Liver (tissue), 9 donors: Measurements from ENCODE around the gene PALLD. TPM values are rescaled to one million over a fixed set of nuclear protein-coding genes. Genes with fewer than 3 reads are reported as not detected.
A peak's percentile ranks its signal among the peaks of the same experiment; 100 is the strongest.

Experiments used
- DNase-seq: peaks from one replicate; pipeline ENCODE4 v3.0.0-alpha.2; 2017; ENCODE audit warnings: low spot score
- H3K27ac ChIP-seq, 2 donors: one replicate each; pipeline ENCODE4 v1.7.0; 2013; ENCODE audit warnings: inconsistent platforms in 2 of 2, low read length in 2 of 2, control low read depth in 1 of 2, low read depth in 1 of 2, mild to moderate bottlenecking in 1 of 2
- H3K27me3 ChIP-seq, 4 donors: one replicate each; pipeline versions ENCODE4 v1.6.1 to v1.7.0; 2013; ENCODE audit warnings: low read length in 3 of 4, inconsistent platforms in 1 of 4, mild to moderate bottlenecking in 1 of 4, moderate library complexity in 1 of 4; ENCODE audit not compliant: control insufficient read depth in 4 of 4, insufficient read depth in 4 of 4
- H3K36me3 ChIP-seq, 4 donors: one replicate each; pipeline versions ENCODE4 v1.6.1 to v1.7.0; 2013; ENCODE audit warnings: low read length in 3 of 4, mild to moderate bottlenecking in 3 of 4, low read depth in 1 of 4, moderate library complexity in 1 of 4; ENCODE audit not compliant: control insufficient read depth in 4 of 4, insufficient read depth in 3 of 4
- H3K4me1 ChIP-seq, 4 donors: one replicate each; pipeline versions ENCODE4 v1.6.1 to v1.7.0; 2013; ENCODE audit warnings: low read length in 3 of 4, mild to moderate bottlenecking in 3 of 4, moderate library complexity in 1 of 4; ENCODE audit not compliant: control insufficient read depth in 4 of 4, insufficient read depth in 4 of 4
- H3K4me3 ChIP-seq, 3 donors: one replicate each; pipeline versions ENCODE4 v1.6.1 to v1.7.0; 2013; ENCODE audit warnings: low read length in 3 of 3, control low read depth in 1 of 3, low read depth in 1 of 3, mild to moderate bottlenecking in 1 of 3
- H3K9ac ChIP-seq, 2 donors: one replicate each; pipeline ENCODE4 v1.7.0; 2013; ENCODE audit warnings: low read length in 2 of 2, mild to moderate bottlenecking in 2 of 2, moderate library complexity in 2 of 2, control low read depth in 1 of 2, low read depth in 1 of 2
- H3K9me3 ChIP-seq, 4 donors: one replicate each; pipeline versions ENCODE4 v1.6.1 to v1.7.0; 2013; ENCODE audit warnings: low read length in 3 of 4; ENCODE audit not compliant: control insufficient read depth in 4 of 4
- CTCF ChIP-seq: fragments of 150-350 bp; IDR thresholded peaks from 2 replicates; pipeline ENCODE4 v1.5.1; 2017; ENCODE audit warnings: improper control_type of control experiment, low read depth, low read length; ENCODE audit not compliant: missing input control
- EGR1 ChIP-seq, 2 donors: IDR thresholded peaks; 2 replicates each; pipeline ENCODE4 v1.6.1; 2016 to 2018; ENCODE audit warnings: antibody characterized with exemption in 2 of 2, low read depth in 2 of 2
- FOXA1 ChIP-seq: IDR thresholded peaks from 2 replicates; pipeline ENCODE4 v1.6.1; 2016; ENCODE audit warnings: antibody characterized with exemption
- FOXA2 ChIP-seq: IDR thresholded peaks from 2 replicates; pipeline ENCODE4 v1.6.1; 2016; ENCODE audit warnings: antibody characterized with exemption
- HNF4A ChIP-seq, 2 donors: conservative IDR thresholded peaks; 2 replicates each; pipeline ENCODE4 v1.6.1; 2016; ENCODE audit warnings: antibody characterized with exemption in 2 of 2, mild to moderate bottlenecking in 2 of 2
- HNF4G ChIP-seq: IDR thresholded peaks from 2 replicates; pipeline ENCODE4 v1.6.1; 2016; ENCODE audit warnings: antibody characterized with exemption
- RAD21 ChIP-seq, 2 donors: IDR thresholded peaks; 2 replicates each; pipeline ENCODE4 v1.6.1; 2016; ENCODE audit warnings: antibody characterized with exemption in 2 of 2, mild to moderate bottlenecking in 2 of 2
- RXRA ChIP-seq, 2 donors: IDR thresholded peaks; 2 replicates each; pipeline ENCODE4 v1.6.1; 2017 to 2018; ENCODE audit warnings: antibody characterized with exemption in 2 of 2, mild to moderate bottlenecking in 1 of 2
- SP1 ChIP-seq: IDR thresholded peaks from 2 replicates; pipeline ENCODE4 v1.6.1; 2018; ENCODE audit warnings: antibody characterized with exemption, mild to moderate bottlenecking
- TAF1 ChIP-seq: conservative IDR thresholded peaks from 2 replicates; pipeline ENCODE4 v1.6.1; 2016; ENCODE audit warnings: antibody characterized with exemption, mild to moderate bottlenecking
- YY1 ChIP-seq: IDR thresholded peaks from 2 replicates; pipeline ENCODE4 v1.6.1; 2016; ENCODE audit warnings: antibody characterized with exemption, mild to moderate bottlenecking
- ZBTB33 ChIP-seq: IDR thresholded peaks from 2 replicates; pipeline ENCODE4 v1.6.1; 2016; ENCODE audit warnings: antibody characterized with exemption
- WGBS: extraction: QIAGEN DNeasy Blood & Tissue Kit; methylation state at CpG from one replicate; pipeline ENCODE4 v1.1.7; 2013; 5-methylcytosine and 5-hydroxymethylcytosine counted together
- polyA plus RNA-seq, 2 donors: library from polyadenylated mRNA; stranded (reverse) in 1 of 2; unstranded in 1 of 2; fragments of 200-250 nt in 1 of 2; fragments of >200 nt in 1 of 2; fragmentation: Nextera tagmentation in 1 of 2; extraction: Ambion mirVana in 1 of 2; gene quantifications; one replicate each; pipeline versions ENCODE4 v1.2.1 to v1.2.3, GENCODE V29; 2013 to 2015
- total RNA-seq, 2 donors: library from RNA; depleted of rRNA; stranded (reverse); fragments of >200 nt; gene quantifications; one replicate each; pipeline ENCODE4 v1.2.3, GENCODE V29; 2014
- donor health status: healthy.
- donor health status: healthy.
- donor health status: healthy.
- donor health status: healthy.
- donor health status: healthy.

Gene PALLD
- total and polyA plus RNA-seq, 4 donors, result 9.0 to 26.3 (median 14.7) TPM

GRCh38 chr4:168630445-168631187, 133.8 kb downstream of the PALLD start:
- Histone ChIP-seq H3K4me3 (no peak overlapping the region), H3K27ac (no peak overlapping the region), H3K4me1 (peaks cover 0 to 13% (median 8%) of the 10 kb centered on the region in 4 donors), H3K27me3 (peaks cover 0 to 3% (median 0%) of the 10 kb centered on the region in 4 donors), H3K9me3 (no peaks in the 10 kb centered on the region), H3K9ac (no peak overlapping the region), H3K36me3 (no peaks in the 10 kb centered on the region)
- TF ChIP-seq HNF4G, result no peak
- WGBS, result 83% methylated on average over 12 of the region's 12 CpGs
- DNase-seq, result no peak

GRCh38 chr4:168631241-168632162, 134.7 kb downstream of the PALLD start:
- no peaks in the 10 kb centered on the region for H3K9me3 ChIP-seq
- peak; percentile 44 for DNase-seq
- H3K9ac ChIP-seq, result peak overlapping the region in 1 of 2 donors; percentile 16
- no peaks in the 10 kb centered on the region for H3K36me3 ChIP-seq
- TF ChIP-seq RAD21 (IDR thresholded peaks at IDR 0.05) (peak; percentile 32 to 56), HNF4G (no peak), ZBTB33 (no peak), CTCF (peak; percentile 15), RXRA (IDR thresholded peaks at IDR 0.05) (no peak)
- WGBS, result 2% methylated on average over 55 of the region's 55 CpGs
- H3K27ac ChIP-seq, result no peak overlapping the region
- H3K4me1 ChIP-seq, result peaks cover 0 to 13% (median 8%) of the 10 kb centered on the region in 4 donors
- H3K4me3 ChIP-seq, result peak overlapping the region; percentile 47 to 72 (median 66)
- peaks cover 0 to 3% (median 0%) of the 10 kb centered on the region in 4 donors for H3K27me3 ChIP-seq

GRCh38 chr4:168632301-168632725, 135.5 kb downstream of the PALLD start:
- Histone ChIP-seq H3K4me3 (peak overlapping the region; percentile 8 to 66 (median 47)), H3K27me3 (peaks cover 0 to 3% (median 0%) of the 10 kb centered on the region in 4 donors), H3K4me1 (peaks cover 0 to 13% (median 8%) of the 10 kb centered on the region in 4 donors), H3K36me3 (no peaks in the 10 kb centered on the region), H3K27ac (no peak overlapping the region), H3K9ac (no peak overlapping the region), H3K9me3 (no peaks in the 10 kb centered on the region)
- WGBS, result 17% methylated on average over 6 of the region's 6 CpGs
- no peak for DNase-seq
- no peak for TF ChIP-seq SP1
- TF ChIP-seq RXRA (IDR thresholded peaks at IDR 0.05), result no peak
- TF ChIP-seq HNF4A (conservative IDR thresholded peaks at IDR 0.05), result no peak
- TF ChIP-seq FOXA2, result no peak
- no peak for TF ChIP-seq ZBTB33
- TF ChIP-seq CTCF, result no peak
- TF ChIP-seq TAF1, result no peak
- no peak for TF ChIP-seq FOXA1
- TF ChIP-seq RAD21 (IDR thresholded peaks at IDR 0.05), result no peak
- TF ChIP-seq YY1, result no peak
- no peak for TF ChIP-seq EGR1 (IDR thresholded peaks at IDR 0.05; ENCODE audit: low read depth in 2 of 2)
